Mesothelial cell of epicardium (in vitro differentiated cells): Measurements from ENCODE around the gene PLCG1. TPM values are rescaled to one million over a fixed set of nuclear protein-coding genes. Genes with fewer than 3 reads are reported as not detected.
A peak's percentile ranks its signal among the peaks of the same experiment; 100 is the strongest.

ENCODE experiments used
- DNase-seq, 2 experiments: peaks; one replicate each; pipeline ENCODE4 v3.0.0; 2021; ENCODE audit warnings: low spot score in 2 of 2; ENCODE audit not compliant: unreplicated experiment in 2 of 2
- H3K27ac Mint-ChIP-seq: 2 replicates; pipeline ENCODE4 v1.8.0; 2021; ENCODE audit warnings: mixed read lengths
- H3K27me3 Mint-ChIP-seq: 2 replicates; pipeline ENCODE4 v1.8.0; 2021; ENCODE audit warnings: low read depth, mixed read lengths
- H3K36me3 Mint-ChIP-seq: 2 replicates; pipeline ENCODE4 v1.8.0; 2021; ENCODE audit warnings: mixed read lengths
- H3K4me1 Mint-ChIP-seq: 2 replicates; pipeline ENCODE4 v1.8.0; 2021; ENCODE audit warnings: mixed read lengths
- H3K4me3 Mint-ChIP-seq: 2 replicates; pipeline ENCODE4 v1.8.0; 2021; ENCODE audit warnings: mild to moderate bottlenecking, moderate library complexity, mixed read lengths
- H3K9me3 Mint-ChIP-seq: 2 replicates; pipeline ENCODE4 v1.8.0; 2021; ENCODE audit warnings: mixed read lengths
- total RNA-seq: library from RNA; stranded (reverse); gene quantifications from 3 replicates; pipeline ENCODE4 v1.2.1, GENCODE V29; 2021
- TF ChIP-seq, protein P1 (sequence below): fragments of 200-600 bp; sonication (generic); IDR thresholded peaks from one replicate; pipeline ENCODE4 v1.5.0; 2021; ENCODE audit warnings: antibody characterized with exemption; ENCODE audit not compliant: unreplicated experiment

PLCG1 gene
- total RNA-seq, 1 donor from 2014 or later: 301 TPM

- Mint-ChIP-seq H3K4me3 (no peak overlapping the region), H3K4me1 (no peaks in the 10 kb centered on the region), H3K27me3 (no peaks in the 10 kb centered on the region), H3K27ac (no peak overlapping the region), H3K9me3 (no peaks in the 10 kb centered on the region), H3K36me3 (peaks cover 53% of the 10 kb centered on the region)
- TF ChIP-seq, protein P1, sequence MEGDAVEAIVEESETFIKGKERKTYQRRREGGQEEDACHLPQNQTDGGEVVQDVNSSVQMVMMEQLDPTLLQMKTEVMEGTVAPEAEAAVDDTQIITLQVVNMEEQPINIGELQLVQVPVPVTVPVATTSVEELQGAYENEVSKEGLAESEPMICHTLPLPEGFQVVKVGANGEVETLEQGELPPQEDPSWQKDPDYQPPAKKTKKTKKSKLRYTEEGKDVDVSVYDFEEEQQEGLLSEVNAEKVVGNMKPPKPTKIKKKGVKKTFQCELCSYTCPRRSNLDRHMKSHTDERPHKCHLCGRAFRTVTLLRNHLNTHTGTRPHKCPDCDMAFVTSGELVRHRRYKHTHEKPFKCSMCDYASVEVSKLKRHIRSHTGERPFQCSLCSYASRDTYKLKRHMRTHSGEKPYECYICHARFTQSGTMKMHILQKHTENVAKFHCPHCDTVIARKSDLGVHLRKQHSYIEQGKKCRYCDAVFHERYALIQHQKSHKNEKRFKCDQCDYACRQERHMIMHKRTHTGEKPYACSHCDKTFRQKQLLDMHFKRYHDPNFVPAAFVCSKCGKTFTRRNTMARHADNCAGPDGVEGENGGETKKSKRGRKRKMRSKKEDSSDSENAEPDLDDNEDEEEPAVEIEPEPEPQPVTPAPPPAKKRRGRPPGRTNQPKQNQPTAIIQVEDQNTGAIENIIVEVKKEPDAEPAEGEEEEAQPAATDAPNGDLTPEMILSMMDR: no peak
- no peak for DNase-seq
Observed at GRCh38 chr20:41165001-41165882, 27.9 kb downstream of the PLCG1 start.

GRCh38 chr20:41166201-41167117, 29.1 kb downstream of the PLCG1 start:
- no peaks in the 10 kb centered on the region for H3K9me3 Mint-ChIP-seq
- H3K4me3 Mint-ChIP-seq: no peak overlapping the region
- H3K36me3 Mint-ChIP-seq: peaks cover 52% of the 10 kb centered on the region
- TF ChIP-seq, protein P1: no peak
- DNase-seq: no peak
- H3K27me3 Mint-ChIP-seq: no peaks in the 10 kb centered on the region
- H3K27ac Mint-ChIP-seq: no peak overlapping the region
- no peaks in the 10 kb centered on the region for H3K4me1 Mint-ChIP-seq

- Mint-ChIP-seq H3K4me3 (no peak overlapping the region), H3K4me1 (no peaks in the 10 kb centered on the region), H3K36me3 (peaks cover 52% of the 10 kb centered on the region), H3K27ac (no peak overlapping the region), H3K27me3 (no peaks in the 10 kb centered on the region), H3K9me3 (no peaks in the 10 kb centered on the region)
- DNase-seq: peak in 1 of 2 experiments; percentile 6
- TF ChIP-seq, protein P1: no peak
Observed at GRCh38 chr20:41167118-41167470, 29.8 kb downstream of the PLCG1 start.

GRCh38 chr20:41167481-41168253, 30.3 kb downstream of the PLCG1 start:
- H3K4me1 Mint-ChIP-seq: no peaks in the 10 kb centered on the region
- H3K36me3 Mint-ChIP-seq: peaks cover 51% of the 10 kb centered on the region
- no peak for DNase-seq
- no peaks in the 10 kb centered on the region for H3K9me3 Mint-ChIP-seq
- no peak overlapping the region for H3K27ac Mint-ChIP-seq
- TF ChIP-seq, protein P1: no peak
- no peak overlapping the region for H3K4me3 Mint-ChIP-seq
- H3K27me3 Mint-ChIP-seq: no peaks in the 10 kb centered on the region

GRCh38 chr20:41168281-41169161, 31.2 kb downstream of the PLCG1 start:
- Mint-ChIP-seq H3K4me1 (no peaks in the 10 kb centered on the region), H3K27me3 (no peaks in the 10 kb centered on the region), H3K36me3 (peaks cover 49% of the 10 kb centered on the region), H3K27ac (no peak overlapping the region), H3K9me3 (no peaks in the 10 kb centered on the region), H3K4me3 (no peak overlapping the region)
- peak in 1 of 2 experiments; percentile 12 for DNase-seq
- TF ChIP-seq, protein P1: no peak
